Fibroblast of pulmonary artery (primary cell): Measurements from ENCODE around the gene AGXT2.
A peak's percentile ranks its signal among the peaks of the same experiment; 100 is the strongest.

Source experiments
- DNase-seq: peaks from one replicate; pipeline ENCODE4 v3.0.0-alpha.2; 2010; ENCODE audit warnings: low read depth
- H3K4me3 ChIP-seq: replicated peaks from 2 replicates; pipeline ENCODE4 v1.5.1; 2011; ENCODE audit warnings: low read depth, mild to moderate bottlenecking, control low read depth, low read length, moderate library complexity
- TF ChIP-seq, protein P1 (sequence below): IDR thresholded peaks from 2 replicates; pipeline ENCODE4 v1.5.1; 2011; ENCODE audit warnings: mild to moderate bottlenecking, control low read depth, low read length, inconsistent platforms; ENCODE audit errors: missing control alignments

Gene AGXT2

DNA sequence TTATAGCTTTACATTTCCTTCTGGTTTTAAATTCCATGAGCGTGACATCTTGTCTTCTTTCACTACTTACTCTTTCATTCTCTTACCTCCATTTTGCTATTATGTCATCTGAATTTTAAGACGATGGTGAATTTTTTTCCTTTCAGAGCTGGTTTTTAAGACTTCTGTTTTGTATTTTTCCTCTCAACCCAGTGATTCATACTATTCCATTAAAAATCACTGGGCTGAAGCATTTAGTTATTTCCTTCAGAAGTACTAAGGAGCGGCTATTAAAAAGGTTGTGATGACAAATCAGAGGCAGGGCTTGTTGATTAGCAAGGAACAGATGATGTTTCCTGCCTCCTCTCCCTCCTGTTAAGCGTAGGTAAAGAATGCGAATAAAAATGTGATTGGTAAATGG lies 16.5 kb downstream of the AGXT2 start:
- TF ChIP-seq, protein P1, sequence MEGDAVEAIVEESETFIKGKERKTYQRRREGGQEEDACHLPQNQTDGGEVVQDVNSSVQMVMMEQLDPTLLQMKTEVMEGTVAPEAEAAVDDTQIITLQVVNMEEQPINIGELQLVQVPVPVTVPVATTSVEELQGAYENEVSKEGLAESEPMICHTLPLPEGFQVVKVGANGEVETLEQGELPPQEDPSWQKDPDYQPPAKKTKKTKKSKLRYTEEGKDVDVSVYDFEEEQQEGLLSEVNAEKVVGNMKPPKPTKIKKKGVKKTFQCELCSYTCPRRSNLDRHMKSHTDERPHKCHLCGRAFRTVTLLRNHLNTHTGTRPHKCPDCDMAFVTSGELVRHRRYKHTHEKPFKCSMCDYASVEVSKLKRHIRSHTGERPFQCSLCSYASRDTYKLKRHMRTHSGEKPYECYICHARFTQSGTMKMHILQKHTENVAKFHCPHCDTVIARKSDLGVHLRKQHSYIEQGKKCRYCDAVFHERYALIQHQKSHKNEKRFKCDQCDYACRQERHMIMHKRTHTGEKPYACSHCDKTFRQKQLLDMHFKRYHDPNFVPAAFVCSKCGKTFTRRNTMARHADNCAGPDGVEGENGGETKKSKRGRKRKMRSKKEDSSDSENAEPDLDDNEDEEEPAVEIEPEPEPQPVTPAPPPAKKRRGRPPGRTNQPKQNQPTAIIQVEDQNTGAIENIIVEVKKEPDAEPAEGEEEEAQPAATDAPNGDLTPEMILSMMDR, result no peak
- peak; percentile 31 for DNase-seq
- no peak overlapping the region for H3K4me3 ChIP-seq

DNA sequence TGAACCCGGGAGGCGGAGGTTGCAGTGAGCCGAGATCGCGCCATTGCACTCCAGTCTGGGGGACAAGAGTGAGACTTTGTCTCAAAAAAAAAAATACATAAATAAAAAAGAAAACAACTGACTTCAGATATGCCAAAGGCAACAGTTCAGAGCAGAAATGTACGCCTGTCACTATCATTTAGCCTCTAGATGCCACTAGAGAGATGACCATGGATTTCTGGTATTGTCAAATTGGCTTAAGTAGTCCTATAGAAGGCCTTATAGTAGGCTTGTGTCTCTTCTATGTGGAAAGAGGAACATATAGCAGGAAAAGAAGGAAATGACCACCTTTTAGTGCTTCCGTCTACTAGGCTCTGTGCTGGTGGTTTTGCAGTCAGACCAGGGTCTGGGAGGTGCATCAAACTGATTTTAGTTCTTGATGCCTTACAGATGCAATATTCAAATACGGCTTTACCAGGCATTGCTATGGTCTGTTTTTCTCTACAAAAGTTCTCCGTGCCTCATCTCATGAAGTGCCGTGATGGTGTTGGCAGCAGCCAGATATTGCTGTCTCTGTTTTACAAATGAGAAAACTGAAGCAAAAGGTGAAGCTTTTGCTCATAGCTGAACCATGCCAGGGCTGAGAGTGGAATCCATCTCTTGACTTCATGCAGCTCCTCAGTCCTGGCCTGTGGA lies 17.2 kb downstream of the AGXT2 start:
- TF ChIP-seq, protein P1, result no peak
- H3K4me3 ChIP-seq, result no peak overlapping the region
- no peak for DNase-seq

DNA sequence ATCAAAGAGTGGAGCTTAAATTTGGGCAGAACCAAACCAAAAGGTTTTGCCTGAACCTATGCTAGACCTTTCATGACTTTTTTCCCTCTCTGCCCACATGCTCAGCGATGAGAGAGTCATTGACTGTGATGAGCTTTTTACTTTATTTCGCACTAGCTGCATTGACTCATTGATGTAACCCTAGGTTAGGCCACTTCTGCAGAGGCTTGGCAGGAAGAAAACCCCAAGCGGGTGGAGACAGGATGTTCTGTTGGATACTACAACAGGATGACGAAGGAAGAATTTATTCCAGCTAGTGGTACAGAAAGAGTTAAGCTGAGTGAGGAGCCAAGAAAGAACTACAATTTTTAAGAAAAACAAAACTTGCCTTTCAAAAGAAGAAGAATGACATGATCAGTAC lies 18.4 kb downstream of the AGXT2 start:
- no peak overlapping the region for H3K4me3 ChIP-seq
- TF ChIP-seq, protein P1, result no peak
- DNase-seq, result peak; percentile 73

DNA sequence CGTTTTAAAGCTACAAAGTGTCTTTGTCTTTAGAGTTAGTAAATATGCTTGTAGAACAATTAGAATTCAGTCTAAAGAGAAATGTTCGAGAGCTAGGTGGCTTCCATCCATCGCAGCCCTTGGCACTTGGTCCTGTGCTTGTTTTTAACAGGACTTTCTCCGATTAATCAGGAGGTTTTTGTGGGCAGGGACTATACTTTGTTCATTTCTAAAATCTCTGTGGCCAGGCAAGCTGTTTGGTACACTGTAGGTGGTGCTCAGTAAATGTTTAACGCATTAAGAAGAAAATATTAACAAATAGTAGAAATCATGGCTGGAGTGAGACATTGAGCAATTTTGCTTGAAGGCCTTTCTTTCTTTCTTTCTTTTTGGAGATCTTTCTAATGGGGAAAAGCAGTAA lies 20.8 kb downstream of the AGXT2 start:
- TF ChIP-seq, protein P1, result no peak
- DNase-seq, result no peak
- no peak overlapping the region for H3K4me3 ChIP-seq

DNA sequence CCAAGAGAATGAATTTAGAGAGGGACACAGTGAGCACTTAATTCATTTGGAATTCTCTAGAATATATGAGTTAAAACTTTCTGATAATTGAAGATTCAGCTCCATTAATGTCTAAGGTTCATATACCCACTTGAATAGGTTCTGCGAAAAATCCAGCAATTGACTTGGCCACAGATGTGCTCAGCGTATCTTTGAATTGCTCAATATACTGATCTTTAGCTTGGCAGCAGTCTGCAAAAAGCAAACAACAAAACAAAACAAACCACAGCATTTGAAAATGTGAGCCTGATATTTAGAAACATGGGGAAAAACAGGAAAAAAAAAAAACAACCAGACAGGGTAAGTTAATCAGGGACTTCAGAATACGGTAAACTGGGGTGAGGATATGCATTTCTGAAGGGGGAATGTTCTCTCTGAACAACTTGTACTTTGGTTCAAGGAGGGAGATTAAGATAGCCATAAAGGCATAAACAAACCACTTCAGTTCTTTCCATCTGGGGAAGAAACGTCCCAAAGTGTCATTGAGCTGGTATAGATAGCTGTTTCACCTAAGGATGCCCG lies 21.4 kb downstream of the AGXT2 start:
- DNase-seq, result no peak

DNA sequence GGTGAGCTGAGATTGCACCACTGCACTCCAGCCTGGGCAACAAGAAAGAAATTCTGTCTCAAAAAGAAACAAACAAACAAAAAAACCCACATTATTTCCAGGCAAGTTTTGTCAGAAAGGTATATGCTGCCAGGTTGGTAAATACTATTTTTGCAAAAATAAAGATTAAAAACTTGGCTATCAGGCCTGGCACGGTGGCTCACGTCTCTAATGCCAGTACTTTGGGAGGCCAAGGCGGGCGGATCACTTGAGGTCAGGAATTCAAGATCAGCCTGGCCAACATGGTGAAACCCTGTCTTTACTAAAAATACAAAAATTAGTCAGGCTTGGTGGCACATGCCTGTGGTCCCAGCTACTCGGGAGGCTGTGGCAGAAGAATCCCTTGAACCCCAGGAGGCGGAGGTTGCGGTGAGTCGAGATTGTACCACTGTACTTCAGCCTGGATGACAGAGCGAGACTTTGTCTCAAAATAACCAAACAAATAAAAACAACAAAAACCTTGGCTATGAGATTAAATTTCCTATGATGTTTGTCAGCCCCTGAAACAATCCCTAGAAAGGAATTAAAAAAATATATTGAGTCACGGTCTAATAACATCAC lies 22.7 kb downstream of the AGXT2 start:
- H3K4me3 ChIP-seq, result no peak overlapping the region
- no peak for DNase-seq
- TF ChIP-seq, protein P1, result no peak

More for the DNA sequence above, 21.4 kb downstream of the AGXT2 start:
- H3K4me3 ChIP-seq, result no peak overlapping the region
- TF ChIP-seq, protein P1, result no peak
